ENCODE measurements around the gene CCDC154. TPM values are rescaled to one million over a fixed set of nuclear protein-coding genes. Genes with fewer than 3 reads are reported as not detected.

The CCDC154 gene
- total and polyA plus RNA-seq, 9 of the 15 experiments (the other 6 are each of a cell fraction or from before 2014, with no cell fraction given), result 0.15 to 1.4 (median 0.20) TPM; not detected in 5

- TF ChIP-seq HIVEP1 (CRISPR knock-in tag; IDR thresholded peaks at IDR 0.05) (no peak), BHLHE40 (IDR thresholded peaks at IDR 0.05; ENCODE audit: low read length) (no peak), SMAD4 (CRISPR knock-in tag; conservative IDR thresholded peaks at IDR 0.05) (peak; percentile 57), ZBTB11 (CRISPR knock-in tag; IDR thresholded peaks at IDR 0.05) (no peak), CREB1 (IDR thresholded peaks at IDR 0.05) (0 out of 2 replicates have a peak, but pooled peaks have one; percentile 16), CREB1 (CRISPR knock-in tag; IDR thresholded peaks at IDR 0.05) (peak; percentile 68; the same call in 1 of the 2 replicates), KAT8 (IDR thresholded peaks at IDR 0.05; ENCODE audit: low read depth) (no peak), WHSC1 (IDR thresholded peaks at IDR 0.05; ENCODE audit: low read length) (no peak), MAX (CRISPR knock-in tag; IDR thresholded peaks at IDR 0.05) (peak; percentile 42), HSF4 (CRISPR knock-in tag; IDR thresholded peaks at IDR 0.05; ENCODE audit: borderline replicate concordance) (no peak), NFATC3 (IDR thresholded peaks at IDR 0.05) (no peak), XRCC3 (IDR thresholded peaks at IDR 0.05) (no peak), ZNF717 (CRISPR knock-in tag; IDR thresholded peaks at IDR 0.05) (no peak), ZFPM2 (CRISPR knock-in tag; IDR thresholded peaks at IDR 0.05) (no peak), ZNF3 (CRISPR knock-in tag; IDR thresholded peaks at IDR 0.05) (no peak), KDM2B (CRISPR knock-in tag; IDR thresholded peaks at IDR 0.05) (0 out of 2 replicates have a peak, but pooled peaks have one; percentile 33), ZNF57 (CRISPR knock-in tag; IDR thresholded peaks at IDR 0.05) (no peak), SIN3B (IDR thresholded peaks at IDR 0.05; ENCODE audit: low read depth) (peak; percentile 41; the same call in 1 of the 2 replicates), TRIM24 (IDR thresholded peaks at IDR 0.05) (peak in 1 of 2 experiments; percentile 96; a peak in 2 of 4 replicates), SP2 (IDR thresholded peaks at IDR 0.05; ENCODE audit: extremely low read depth, low read depth, low read length, poor library complexity, severe bottlenecking) (no peak), RUNX1 (IDR thresholded peaks at IDR 0.05; ENCODE audit: low read depth) (no peak)
- TF ChIP-seq, protein P1, sequence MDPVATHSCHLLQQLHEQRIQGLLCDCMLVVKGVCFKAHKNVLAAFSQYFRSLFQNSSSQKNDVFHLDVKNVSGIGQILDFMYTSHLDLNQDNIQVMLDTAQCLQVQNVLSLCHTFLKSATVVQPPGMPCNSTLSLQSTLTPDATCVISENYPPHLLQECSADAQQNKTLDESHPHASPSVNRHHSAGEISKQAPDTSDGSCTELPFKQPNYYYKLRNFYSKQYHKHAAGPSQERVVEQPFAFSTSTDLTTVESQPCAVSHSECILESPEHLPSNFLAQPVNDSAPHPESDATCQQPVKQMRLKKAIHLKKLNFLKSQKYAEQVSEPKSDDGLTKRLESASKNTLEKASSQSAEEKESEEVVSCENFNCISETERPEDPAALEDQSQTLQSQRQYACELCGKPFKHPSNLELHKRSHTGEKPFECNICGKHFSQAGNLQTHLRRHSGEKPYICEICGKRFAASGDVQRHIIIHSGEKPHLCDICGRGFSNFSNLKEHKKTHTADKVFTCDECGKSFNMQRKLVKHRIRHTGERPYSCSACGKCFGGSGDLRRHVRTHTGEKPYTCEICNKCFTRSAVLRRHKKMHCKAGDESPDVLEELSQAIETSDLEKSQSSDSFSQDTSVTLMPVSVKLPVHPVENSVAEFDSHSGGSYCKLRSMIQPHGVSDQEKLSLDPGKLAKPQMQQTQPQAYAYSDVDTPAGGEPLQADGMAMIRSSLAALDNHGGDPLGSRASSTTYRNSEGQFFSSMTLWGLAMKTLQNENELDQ (CRISPR knock-in tag; IDR thresholded peaks at IDR 0.05; ENCODE audit: borderline replicate concordance), result no peak
- TF ChIP-seq, protein P2, sequence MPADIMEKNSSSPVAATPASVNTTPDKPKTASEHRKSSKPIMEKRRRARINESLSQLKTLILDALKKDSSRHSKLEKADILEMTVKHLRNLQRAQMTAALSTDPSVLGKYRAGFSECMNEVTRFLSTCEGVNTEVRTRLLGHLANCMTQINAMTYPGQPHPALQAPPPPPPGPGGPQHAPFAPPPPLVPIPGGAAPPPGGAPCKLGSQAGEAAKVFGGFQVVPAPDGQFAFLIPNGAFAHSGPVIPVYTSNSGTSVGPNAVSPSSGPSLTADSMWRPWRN (IDR thresholded peaks at IDR 0.05; ENCODE audit: low read depth), result no peak
Observed at GRCh38 chr16:1413684-1414531, 30.4 kb downstream of the CCDC154 start (continued).
